GM12865 (cell line): ENCODE data around the gene CCDC83.
"Not testable (repeated sequence)": the region's sequence is repeated elsewhere in the genome, so short reads cannot be mapped to it uniquely, and the experiment has no call there.

ENCODE experiments used
- DNase-seq: peaks from one replicate; pipeline ENCODE4 v3.0.0; 2010; ENCODE audit warnings: low read depth
- H3K4me3 ChIP-seq: 2 replicates; pipeline ENCODE4 v1.5.1; 2011; ENCODE audit warnings: mild to moderate bottlenecking, low read depth, low read length, control low read depth
- CTCF ChIP-seq: IDR thresholded peaks from 2 replicates; pipeline ENCODE4 v1.5.1; 2011; ENCODE audit warnings: low read length, control low read depth, low read depth, inconsistent platforms; ENCODE audit not compliant: insufficient read depth; ENCODE audit errors: missing control alignments

The CCDC83 gene

GRCh38 chr11:85914425-85914824 is 59.2 kb downstream of the CCDC83 start:
- H3K4me3 ChIP-seq, result no peak overlapping the region
- DNase-seq, result no peak
- TF ChIP-seq CTCF, result no peak

- no peak overlapping the region for H3K4me3 ChIP-seq
- DNase-seq, result no peak
- TF ChIP-seq CTCF, result no peak
These were observed 64.0 kb downstream of the CCDC83 start for GRCh38 chr11:85918910-85919794.

- no peak overlapping the region for H3K4me3 ChIP-seq
- no peak for TF ChIP-seq CTCF
- peak; percentile 50 for DNase-seq
These were observed 67.2 kb downstream of the CCDC83 start for GRCh38 chr11:85922367-85922766.

- no peak for TF ChIP-seq CTCF
- DNase-seq, result no peak
- H3K4me3 ChIP-seq, result no peak overlapping the region
These were observed 68.3 kb downstream of the CCDC83 start for GRCh38 chr11:85923455-85923854.

- H3K4me3 ChIP-seq, DNase-seq: not testable (repeated sequence)
These were observed 71.6 kb downstream of the CCDC83 start for GRCh38 chr11:85926653-85927214.

- DNase-seq, result no peak
- no peak for TF ChIP-seq CTCF
- H3K4me3 ChIP-seq, result no peak overlapping the region
These were observed 75.7 kb downstream of the CCDC83 start for GRCh38 chr11:85930879-85931366.

- DNase-seq, result no peak
- no peak for TF ChIP-seq CTCF
- H3K4me3 ChIP-seq, result no peak overlapping the region
These were observed 79.5 kb downstream of the CCDC83 start for GRCh38 chr11:85934596-85935169.
